ENCODE results near the gene SELENOP. TPM values are rescaled to one million over a fixed set of nuclear protein-coding genes. Genes with fewer than 3 reads are reported as not detected.

Gene SELENOP
- total RNA-seq (2021) (1.9 and 3.1 TPM in 2 replicates), Bru-seq, nascent RNA (percentile 22 among the genes with signal in this experiment), BruChase-seq, experiment 1, labeled RNA remaining after a 2-hour chase (percentile 17 among the genes with signal in this experiment), BruChase-seq, experiment 2, labeled RNA remaining after a 6-hour chase (percentile 25 among the genes with signal in this experiment)
- long read RNA-seq, partial matches to known transcripts: 0 of 2 reads
- long read RNA-seq, other reads (novel, unspliced or antisense): 0 of 2 reads

GRCh38 chr5:42811591-42812446 is at the start of gene SELENOP:
TSS of gene SELENOP (minus strand) at chr5:42811892. CDS start at chr5:42808353, 3,539 bp downstream.
- BruUV-seq (replicated peaks): TSS peak; percentile 73
- DNase-seq (ENCODE audit: low spot score): no peak
- CTCF ChIA-PET: no interaction called here
- Histone ChIP-seq H3K27me3 (replicated peaks; ENCODE audit: insufficient read depth, low read depth, low read length, poor library complexity) (no peaks in the 10 kb centered on the region), H3K27ac (ENCODE audit: low read depth, low read length, poor library complexity, severe bottlenecking) (no peak within 1 kb of the TSS), H3K4me3 (ENCODE audit: low read depth, low read length, poor library complexity, severe bottlenecking) (no peak within 1 kb of the TSS), H3K36me3 (ENCODE audit: insufficient read depth, low read length, poor library complexity, severe bottlenecking) (no peaks in the 10 kb centered on the region), H3K4me1 (ENCODE audit: insufficient read depth, low read length, poor library complexity, severe bottlenecking) (no peaks in the 10 kb centered on the region), H3K9me3 (ENCODE audit: low read depth, low read length, poor library complexity, severe bottlenecking) (no peaks in the 10 kb centered on the region)
- intact Hi-C loops (cut with micrococcal nuclease; ENCODE audit: unreplicated experiment): no loop called here
- POLR2A ChIA-PET (ENCODE audit: low non-redundant PET): no interaction called here
- TF ChIP-seq CTCF (conservative IDR thresholded peaks at IDR 0.05; ENCODE audit: low read depth, low read length) (no peak), EZH2 (IDR thresholded peaks at IDR 0.05; ENCODE audit: borderline replicate concordance, low read depth, low read length, poor library complexity, severe bottlenecking) (no peak)

GRCh38 chr5:42858687-42859086 is 47.0 kb upstream of the SELENOP start:
- intact Hi-C loops (cut with micrococcal nuclease; ENCODE audit: unreplicated experiment): no loop called here
- DNase-seq (ENCODE audit: low spot score): no peak
- no peaks in the 10 kb centered on the region for H3K4me1 ChIP-seq (ENCODE audit: insufficient read depth, low read length, poor library complexity, severe bottlenecking)
- no peak overlapping the region for H3K27ac ChIP-seq (ENCODE audit: low read depth, low read length, poor library complexity, severe bottlenecking)
- BruUV-seq (replicated peaks): no TSS peak
- TF ChIP-seq EZH2 (IDR thresholded peaks at IDR 0.05; ENCODE audit: borderline replicate concordance, low read depth, low read length, poor library complexity, severe bottlenecking): no peak
- no peak for TF ChIP-seq CTCF (conservative IDR thresholded peaks at IDR 0.05; ENCODE audit: low read depth, low read length)
- ChIA-PET POLR2A (ENCODE audit: low non-redundant PET) (interaction anchor here (0.6 kb wide), 1 partner anchor 10 kb away, joined by 3 read pairs; no protein-coding TSS in a partner anchor), CTCF (no interaction called here)
- H3K4me3 ChIP-seq (ENCODE audit: low read depth, low read length, poor library complexity, severe bottlenecking): no peak overlapping the region
- no peaks in the 10 kb centered on the region for H3K27me3 ChIP-seq (replicated peaks; ENCODE audit: insufficient read depth, low read depth, low read length, poor library complexity)
- H3K9me3 ChIP-seq (ENCODE audit: low read depth, low read length, poor library complexity, severe bottlenecking): no peaks in the 10 kb centered on the region
- no peaks in the 10 kb centered on the region for H3K36me3 ChIP-seq (ENCODE audit: insufficient read depth, low read length, poor library complexity, severe bottlenecking)

- intact Hi-C loops (cut with micrococcal nuclease; ENCODE audit: unreplicated experiment): no loop called here
- no TSS peak for BruUV-seq (replicated peaks)
- ChIA-PET POLR2A (ENCODE audit: low non-redundant PET) (interaction anchor here (0.6 kb wide), 1 partner anchor 11 kb away, joined by 3 read pairs; no protein-coding TSS in a partner anchor), CTCF (no interaction called here)
- no peaks in the 10 kb centered on the region for H3K9me3 ChIP-seq (ENCODE audit: low read depth, low read length, poor library complexity, severe bottlenecking)
- no peaks in the 10 kb centered on the region for H3K27me3 ChIP-seq (replicated peaks; ENCODE audit: insufficient read depth, low read depth, low read length, poor library complexity)
- no peaks in the 10 kb centered on the region for H3K36me3 ChIP-seq (ENCODE audit: insufficient read depth, low read length, poor library complexity, severe bottlenecking)
- no peaks in the 10 kb centered on the region for H3K4me1 ChIP-seq (ENCODE audit: insufficient read depth, low read length, poor library complexity, severe bottlenecking)
- no peak overlapping the region for H3K4me3 ChIP-seq (ENCODE audit: low read depth, low read length, poor library complexity, severe bottlenecking)
- TF ChIP-seq EZH2 (IDR thresholded peaks at IDR 0.05; ENCODE audit: borderline replicate concordance, low read depth, low read length, poor library complexity, severe bottlenecking) (no peak), CTCF (conservative IDR thresholded peaks at IDR 0.05; ENCODE audit: low read depth, low read length) (no peak)
- DNase-seq (ENCODE audit: low spot score): no peak
- H3K27ac ChIP-seq (ENCODE audit: low read depth, low read length, poor library complexity, severe bottlenecking): no peak overlapping the region
Measured at GRCh38 chr5:42858031-42858643, 46.4 kb upstream of the SELENOP start.
